CD4-positive, alpha-beta memory T cell (primary cell): ENCODE results near the gene GABRA5. TPM values are rescaled to one million over a fixed set of nuclear protein-coding genes. Genes with fewer than 3 reads are reported as not detected.

ENCODE experiments used
- CTCF ChIA-PET: fragments of 350-600 bp; sonication (Branson Sonifier 250); formaldehyde crosslinking; loops from one replicate; lab custom pipeline; 2021; ENCODE audit warnings: inconsistent platforms; ENCODE audit not compliant: partially characterized antibody; lab: Charles Lee
- POLR2A ChIA-PET: fragments of 350-600 bp; sonication (Branson Sonifier 250); formaldehyde crosslinking; loops from one replicate; lab custom pipeline; 2021; ENCODE audit not compliant: partially characterized antibody; lab: Charles Lee
- DNase-seq, 5 donors: peaks; one replicate each; pipeline versions ENCODE4 v3.0.0 to v3.0.0-alpha.2; 2020 to 2022; ENCODE audit warnings: mixed read lengths in 1 of 5
- H3K27ac ChIP-seq: one replicate; pipeline ENCODE4 v1.7.0; 2013; ENCODE audit warnings: low read depth, low read length
- H3K27me3 ChIP-seq: 2 replicates; pipeline ENCODE4 v1.7.0; 2013; ENCODE audit warnings: mild to moderate bottlenecking, low read length, moderate library complexity; ENCODE audit not compliant: insufficient read depth
- H3K36me3 ChIP-seq: 2 replicates; pipeline ENCODE4 v1.7.0; 2013; ENCODE audit warnings: mild to moderate bottlenecking, low read length, moderate library complexity; ENCODE audit not compliant: insufficient read depth
- H3K4me1 ChIP-seq: 2 replicates; pipeline ENCODE4 v1.7.0; 2013; ENCODE audit warnings: mild to moderate bottlenecking, low read length, moderate library complexity; ENCODE audit not compliant: insufficient read depth
- H3K4me3 ChIP-seq, 2 donors: one replicate each; pipeline ENCODE4 v1.7.0; 2013; ENCODE audit warnings: low read length in 2 of 2, mild to moderate bottlenecking in 1 of 2
- H3K9me3 ChIP-seq, 2 donors: one replicate each; pipeline ENCODE4 v1.7.0; 2013; ENCODE audit warnings: low read length in 2 of 2, control low read depth in 1 of 2; ENCODE audit not compliant: control insufficient read depth in 1 of 2
- H3K27ac Mint-ChIP-seq, 7 donors: one replicate each; pipeline ENCODE4 v1.8.0; 2020 to 2021; ENCODE audit warnings: mixed read lengths in 7 of 7, mild to moderate bottlenecking in 6 of 7, inconsistent platforms in 3 of 7, moderate library complexity in 3 of 7
- H3K27me3 Mint-ChIP-seq, 2 donors: one replicate each; pipeline ENCODE4 v1.8.0; 2020 to 2021; ENCODE audit warnings: mixed read lengths in 2 of 2
- H3K36me3 Mint-ChIP-seq, 2 donors: one replicate each; pipeline ENCODE4 v1.8.0; 2020 to 2021; ENCODE audit warnings: mixed read lengths in 2 of 2, inconsistent platforms in 1 of 2, mild to moderate bottlenecking in 1 of 2
- H3K4me1 Mint-ChIP-seq, 4 donors: one replicate each; pipeline ENCODE4 v1.8.0; 2020 to 2021; ENCODE audit warnings: mixed read lengths in 4 of 4, mild to moderate bottlenecking in 1 of 4
- H3K4me3 Mint-ChIP-seq, 8 donors: one replicate each; pipeline ENCODE4 v1.8.0; 2020 to 2021; ENCODE audit warnings: mixed read lengths in 8 of 8, mild to moderate bottlenecking in 7 of 8, moderate library complexity in 6 of 8, inconsistent platforms in 3 of 8
- H3K9me3 Mint-ChIP-seq, 8 donors: one replicate each; pipeline ENCODE4 v1.8.0; 2020 to 2021; ENCODE audit warnings: mixed read lengths in 8 of 8, mild to moderate bottlenecking in 5 of 8, inconsistent platforms in 3 of 8, moderate library complexity in 1 of 8
- intact Hi-C: fragments of 100-400 bp; cut with micrococcal nuclease; formaldehyde crosslinking; loops from one replicate; pipeline ENCODE4 v1.15.1; 2023
- polyA plus RNA-seq, 2 donors: library from polyadenylated mRNA; unstranded; fragments of 300-500 nt; fragmentation: Illumina TruSeq; gene quantifications; one replicate each; pipeline ENCODE4 v1.2.3, GENCODE V29; 2021
- total RNA-seq, 2 experiments: library from RNA; stranded (reverse); gene quantifications; one replicate each; pipeline ENCODE4 v1.2.3, GENCODE V29; 2021

The GABRA5 gene
- total and polyA plus RNA-seq, 4 experiments from 2014 or later = not detected

DNA sequence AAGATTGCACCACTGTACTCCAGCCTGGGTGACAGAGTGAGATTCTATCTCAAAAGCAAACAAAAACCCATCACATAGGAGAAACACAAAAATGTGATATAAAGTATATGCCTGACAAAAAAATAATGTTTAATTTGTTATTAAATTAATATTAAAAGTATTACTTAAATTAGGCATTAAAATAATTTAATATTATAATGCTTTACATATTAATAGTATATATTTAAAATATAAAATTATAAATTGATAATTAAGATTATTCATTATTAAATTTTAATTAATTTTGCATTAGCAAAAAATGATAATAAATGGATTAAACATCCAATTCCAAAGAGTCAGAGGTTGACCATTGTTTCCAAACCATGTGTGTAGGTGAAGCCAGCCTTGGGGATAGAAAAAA is 22.0 kb upstream of the GABRA5 start:
- Histone ChIP-seq H3K4me3 (no peak overlapping the region), H3K36me3 (no peaks in the 10 kb centered on the region), H3K27me3 (no peaks in the 10 kb centered on the region), H3K9me3 (no peaks in the 10 kb centered on the region), H3K4me1 (no peaks in the 10 kb centered on the region), H3K27ac (no peak overlapping the region)
- intact Hi-C loops = no loop called here
- DNase-seq = no peak
- no peak overlapping the region for H3K27ac Mint-ChIP-seq
- no peaks in the 10 kb centered on the region for H3K36me3 Mint-ChIP-seq
- H3K27me3 Mint-ChIP-seq = no peaks in the 10 kb centered on the region
- ChIA-PET POLR2A (no interaction called here), CTCF (no interaction called here)
- H3K4me1 Mint-ChIP-seq = no peaks in the 10 kb centered on the region
- peaks cover 0 to 18% (median 6%) of the 10 kb centered on the region in 8 donors for H3K9me3 Mint-ChIP-seq
- H3K4me3 Mint-ChIP-seq = no peak overlapping the region

- no peaks in the 10 kb centered on the region for H3K36me3 ChIP-seq
- no peaks in the 10 kb centered on the region for H3K27me3 Mint-ChIP-seq
- no peaks in the 10 kb centered on the region for H3K9me3 ChIP-seq
- no peak overlapping the region for H3K27ac Mint-ChIP-seq
- H3K27me3 ChIP-seq = no peaks in the 10 kb centered on the region
- DNase-seq = no peak
- no peak overlapping the region for H3K4me3 Mint-ChIP-seq
- H3K9me3 Mint-ChIP-seq = peaks cover 0 to 10% (median 3%) of the 10 kb centered on the region in 8 donors
- H3K4me3 ChIP-seq = no peak overlapping the region
- H3K27ac ChIP-seq = no peak overlapping the region
- ChIA-PET CTCF (interaction anchor here (0.9 kb wide), 1 partner anchor 10 kb away, joined by 3 read pairs; no protein-coding TSS in a partner anchor), POLR2A (no interaction called here)
- no peaks in the 10 kb centered on the region for H3K36me3 Mint-ChIP-seq
- intact Hi-C loops = no loop called here
- no peaks in the 10 kb centered on the region for H3K4me1 ChIP-seq
- H3K4me1 Mint-ChIP-seq = no peaks in the 10 kb centered on the region
These were observed 18.4 kb upstream of the GABRA5 start for GRCh38 chr15:26848498-26848897.

- no peak overlapping the region for H3K4me3 Mint-ChIP-seq
- Histone ChIP-seq H3K4me1 (no peaks in the 10 kb centered on the region), H3K4me3 (no peak overlapping the region), H3K27me3 (no peaks in the 10 kb centered on the region), H3K27ac (no peak overlapping the region), H3K36me3 (no peaks in the 10 kb centered on the region), H3K9me3 (no peaks in the 10 kb centered on the region)
- ChIA-PET POLR2A (no interaction called here), CTCF (no interaction called here)
- DNase-seq = no peak
- intact Hi-C loops = no loop called here
- peaks cover 0 to 10% (median 3%) of the 10 kb centered on the region in 8 donors for H3K9me3 Mint-ChIP-seq
- H3K27me3 Mint-ChIP-seq = no peaks in the 10 kb centered on the region
- H3K4me1 Mint-ChIP-seq = no peaks in the 10 kb centered on the region
- H3K27ac Mint-ChIP-seq = no peak overlapping the region
- H3K36me3 Mint-ChIP-seq = no peaks in the 10 kb centered on the region
These were observed 16.7 kb upstream of the GABRA5 start for GRCh38 chr15:26850161-26850560.

- no peak overlapping the region for H3K4me3 Mint-ChIP-seq
- Histone ChIP-seq H3K27ac (no peak overlapping the region), H3K36me3 (no peaks in the 10 kb centered on the region), H3K9me3 (no peaks in the 10 kb centered on the region), H3K27me3 (no peaks in the 10 kb centered on the region), H3K4me1 (no peaks in the 10 kb centered on the region), H3K4me3 (no peak overlapping the region)
- no peaks in the 10 kb centered on the region for H3K4me1 Mint-ChIP-seq
- H3K27ac Mint-ChIP-seq = no peak overlapping the region
- H3K27me3 Mint-ChIP-seq = no peaks in the 10 kb centered on the region
- H3K36me3 Mint-ChIP-seq = no peaks in the 10 kb centered on the region
- ChIA-PET POLR2A (no interaction called here), CTCF (no interaction called here)
- no peak for DNase-seq
- intact Hi-C loops = no loop called here
- peaks cover 0 to 9% (median 4%) of the 10 kb centered on the region in 8 donors for H3K9me3 Mint-ChIP-seq
These were observed 13.9 kb upstream of the GABRA5 start for GRCh38 chr15:26852980-26853379.

DNA sequence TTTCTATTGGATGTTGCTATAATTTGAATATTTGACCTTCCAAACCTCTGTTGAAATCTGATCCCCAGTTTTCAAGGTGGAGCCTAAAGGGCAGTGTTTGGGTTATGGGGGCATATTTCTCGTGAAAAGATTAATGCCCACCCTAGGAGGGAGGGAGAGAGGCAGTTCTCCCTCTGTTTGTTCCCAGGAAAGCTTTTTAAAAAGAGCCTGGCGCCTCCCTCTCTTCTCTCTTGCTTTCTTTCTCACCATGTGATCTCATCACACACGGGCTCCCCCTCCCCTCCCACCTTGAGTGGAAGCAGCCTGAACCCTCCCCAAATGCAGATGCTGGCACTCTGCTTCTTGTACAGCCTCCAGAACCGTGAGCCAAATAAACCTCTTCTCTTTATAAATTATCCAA is 12.4 kb upstream of the GABRA5 start:
- H3K36me3 ChIP-seq = no peaks in the 10 kb centered on the region
- no peaks in the 10 kb centered on the region for H3K4me1 ChIP-seq
- no peaks in the 10 kb centered on the region for H3K4me1 Mint-ChIP-seq
- H3K4me3 ChIP-seq = no peak overlapping the region
- H3K27me3 Mint-ChIP-seq = no peaks in the 10 kb centered on the region
- no peaks in the 10 kb centered on the region for H3K27me3 ChIP-seq
- no peak overlapping the region for H3K27ac ChIP-seq
- no peaks in the 10 kb centered on the region for H3K36me3 Mint-ChIP-seq
- DNase-seq = no peak
- peaks cover 0 to 8% (median 2%) of the 10 kb centered on the region in 8 donors for H3K9me3 Mint-ChIP-seq
- intact Hi-C loops = no loop called here
- no peak overlapping the region for H3K27ac Mint-ChIP-seq
- ChIA-PET POLR2A (no interaction called here), CTCF (no interaction called here)
- H3K9me3 ChIP-seq = no peaks in the 10 kb centered on the region
- H3K4me3 Mint-ChIP-seq = no peak overlapping the region

- H3K9me3 Mint-ChIP-seq = peaks cover 0 to 6% (median 2%) of the 10 kb centered on the region in 8 donors
- Histone ChIP-seq H3K9me3 (no peaks in the 10 kb centered on the region), H3K36me3 (no peaks in the 10 kb centered on the region), H3K4me3 (no peak overlapping the region), H3K4me1 (no peaks in the 10 kb centered on the region), H3K27me3 (no peaks in the 10 kb centered on the region), H3K27ac (no peak overlapping the region)
- POLR2A ChIA-PET = no interaction called here
- H3K4me3 Mint-ChIP-seq = no peak overlapping the region
- intact Hi-C loops = no loop called here
- peaks cover 7 to 13% of the 10 kb centered on the region in 2 donors for H3K27me3 Mint-ChIP-seq
- H3K27ac Mint-ChIP-seq = no peak overlapping the region
- no peak for DNase-seq
- H3K4me1 Mint-ChIP-seq = no peaks in the 10 kb centered on the region
- H3K36me3 Mint-ChIP-seq = no peaks in the 10 kb centered on the region
- CTCF ChIA-PET = no interaction called here
These were observed 2.1 kb upstream of the GABRA5 start for GRCh38 chr15:26864664-26865191.

GRCh38 chr15:26867200-26868007 is 542 bp downstream of the GABRA5 start:
- Mint-ChIP-seq H3K36me3 (no peaks in the 10 kb centered on the region), H3K27me3 (peaks cover 5 to 13% of the 10 kb centered on the region in 2 donors), H3K9me3 (peaks cover 0 to 5% (median 0%) of the 10 kb centered on the region in 8 donors), H3K27ac (no peak overlapping the region), H3K4me3 (no peak overlapping the region), H3K4me1 (no peaks in the 10 kb centered on the region)
- Histone ChIP-seq H3K4me3 (no peak overlapping the region), H3K9me3 (no peaks in the 10 kb centered on the region), H3K36me3 (no peaks in the 10 kb centered on the region), H3K27me3 (no peaks in the 10 kb centered on the region), H3K27ac (no peak overlapping the region), H3K4me1 (no peaks in the 10 kb centered on the region)
- DNase-seq = no peak
- POLR2A ChIA-PET = no interaction called here
- intact Hi-C loops = no loop called here
- CTCF ChIA-PET = no interaction called here
